Pons (tissue), 1 donor: ENCODE results near the gene CXCL11.
"Not testable (repeated sequence)": the region's sequence is repeated elsewhere in the genome, so short reads cannot be mapped to it uniquely, and the experiment has no call there.

ENCODE experiments used
- DNase-seq: peaks from one replicate; pipeline ENCODE4 v3.0.0-alpha.2; 2016; ENCODE audit warnings: low spot score

CXCL11 gene

DNA sequence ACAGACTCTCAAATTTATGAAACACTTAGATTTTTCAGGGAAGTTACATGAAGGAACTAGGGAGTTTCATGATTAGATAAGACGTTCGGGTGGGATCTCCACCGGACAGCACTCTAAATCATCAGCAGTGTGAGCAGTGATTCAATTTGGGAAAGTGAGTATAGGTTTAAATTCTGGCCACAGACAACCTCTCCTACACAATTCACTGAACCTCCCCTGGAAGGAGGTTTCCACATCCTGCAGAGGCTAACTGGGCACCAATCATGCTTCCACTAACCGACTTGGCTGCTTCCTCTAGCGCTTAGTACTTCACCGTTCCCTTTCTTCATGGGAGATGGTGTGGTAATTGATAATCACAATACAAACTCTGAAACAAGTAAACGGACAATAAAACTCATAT lies 34.2 kb downstream of the CXCL11 start:
- DNase-seq: no peak

DNA sequence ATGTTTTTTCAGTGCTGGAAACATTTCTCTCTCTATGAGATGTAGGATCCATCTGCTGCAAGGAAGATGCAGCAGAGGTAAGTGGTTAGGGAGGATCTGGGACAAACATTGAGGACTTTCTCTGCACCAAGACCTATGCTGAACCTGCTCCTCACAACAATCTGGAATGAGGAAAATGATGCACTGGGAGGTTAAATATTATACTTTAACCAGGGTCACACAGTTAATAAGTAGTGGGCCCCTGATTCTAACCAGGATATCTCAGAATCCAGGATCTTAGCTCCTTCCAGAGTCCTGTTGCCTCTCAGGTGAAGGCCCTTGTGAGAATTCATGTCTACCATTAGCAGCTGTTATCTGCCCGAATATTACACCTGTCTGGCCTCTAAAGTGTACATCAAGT lies 35.6 kb downstream of the CXCL11 start:
- DNase-seq: no peak

DNA sequence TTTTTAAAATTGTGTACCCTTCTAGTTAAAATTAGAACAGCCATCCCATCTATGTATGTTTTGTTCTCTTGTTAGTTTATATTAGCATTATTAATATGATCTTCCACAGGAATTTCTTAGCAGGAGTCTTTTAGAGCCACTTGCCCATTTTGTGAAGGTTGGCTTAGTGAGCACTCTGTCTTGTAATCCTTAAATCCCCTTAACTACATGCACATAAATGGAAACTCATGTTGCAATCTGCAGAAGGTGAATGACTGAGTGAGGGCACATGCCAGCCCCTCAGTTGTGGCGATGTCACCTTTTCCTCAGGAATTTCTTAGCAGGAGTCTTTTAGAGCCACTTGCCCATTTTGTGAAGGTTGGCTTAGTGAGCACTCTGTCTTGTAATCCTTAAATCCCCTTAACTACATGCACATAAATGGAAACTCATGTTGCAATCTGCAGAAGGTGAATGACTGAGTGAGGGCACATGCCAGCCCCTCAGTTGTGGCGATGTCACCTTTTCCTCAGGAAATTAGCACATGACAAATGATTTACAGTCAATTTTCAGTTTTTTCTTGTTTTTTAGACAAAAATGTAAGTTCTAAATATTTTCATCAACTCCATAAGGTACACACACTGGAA lies 37.2 kb downstream of the CXCL11 start:
- not testable (repeated sequence) for DNase-seq

DNA sequence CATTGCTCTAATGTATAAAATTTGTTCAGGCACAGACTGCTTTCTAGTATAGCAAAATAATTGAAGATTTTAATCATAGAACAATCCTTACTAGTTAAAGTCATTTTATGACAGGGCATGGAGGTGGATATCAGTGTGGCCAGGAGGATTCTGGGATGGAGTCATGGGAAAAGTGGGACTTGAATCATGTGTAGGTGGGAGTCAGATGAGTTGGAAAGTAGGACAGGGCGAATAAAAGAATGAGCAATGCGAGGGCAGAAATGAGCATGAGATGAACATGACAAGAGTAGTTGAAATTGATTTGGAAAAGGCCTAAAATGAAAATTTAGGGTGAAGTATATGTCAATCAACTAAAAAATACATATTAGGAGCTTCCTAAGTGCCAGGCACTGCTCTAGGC lies 37.9 kb downstream of the CXCL11 start:
- no peak for DNase-seq

DNA sequence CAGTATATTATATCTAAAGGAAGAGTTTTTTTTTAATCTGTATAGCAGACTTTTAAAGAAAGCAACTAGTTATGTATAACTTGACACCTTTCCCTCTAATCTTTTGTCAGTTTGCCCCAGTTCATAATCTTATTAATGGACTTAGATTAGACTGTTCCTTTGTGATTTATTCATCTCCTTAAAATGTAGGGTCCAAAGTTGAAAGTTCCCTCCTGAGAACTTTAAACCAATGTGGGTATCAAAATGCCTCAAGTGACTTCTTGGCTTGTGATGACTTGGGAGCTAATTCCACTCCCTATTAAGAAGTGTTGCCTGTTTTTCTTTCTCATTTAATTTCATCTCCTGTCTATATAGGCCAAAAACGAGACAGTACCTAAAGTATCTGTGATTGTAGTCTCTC lies 38.8 kb downstream of the CXCL11 start:
- DNase-seq: no peak

DNA sequence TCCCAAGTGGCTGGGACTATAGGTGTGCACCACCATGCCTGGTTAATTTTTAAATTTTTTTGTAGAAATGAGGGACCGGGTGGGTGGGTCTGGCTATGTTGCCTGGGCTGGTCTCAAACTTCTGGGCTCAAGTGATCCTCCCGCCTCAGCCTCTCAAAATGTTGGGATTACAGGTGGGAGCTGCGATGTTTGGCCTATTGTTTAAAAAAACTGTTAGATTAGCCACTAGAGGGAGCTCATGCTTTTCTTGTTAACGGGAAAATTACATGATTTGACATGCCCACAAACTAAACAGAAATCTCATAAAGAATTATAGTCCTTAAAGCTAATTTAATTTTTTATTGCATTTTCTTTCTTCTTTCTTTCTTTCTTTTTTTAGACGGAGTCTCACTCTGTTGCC lies 40.1 kb downstream of the CXCL11 start:
- DNase-seq: peak; percentile 76

DNA sequence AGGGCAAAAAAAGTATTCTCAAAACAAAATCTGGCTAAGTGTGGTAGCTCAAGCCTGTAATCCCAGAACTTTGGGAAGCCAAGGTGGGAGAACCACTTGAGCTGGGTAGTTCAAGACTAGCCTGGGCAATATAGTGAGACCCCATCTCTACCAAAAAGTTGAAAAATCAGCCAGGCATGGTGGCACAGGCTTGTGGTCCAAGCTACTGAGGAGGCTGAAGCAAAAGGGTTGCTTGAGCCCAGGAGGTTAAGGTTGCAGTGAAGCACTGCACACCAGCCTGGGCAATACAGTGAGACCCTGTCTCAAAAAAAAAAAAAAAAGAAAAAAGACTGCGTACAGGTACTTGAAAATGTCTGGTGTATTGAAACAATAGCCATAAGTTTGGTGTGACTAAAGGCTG lies 43.4 kb downstream of the CXCL11 start:
- no peak for DNase-seq

DNA sequence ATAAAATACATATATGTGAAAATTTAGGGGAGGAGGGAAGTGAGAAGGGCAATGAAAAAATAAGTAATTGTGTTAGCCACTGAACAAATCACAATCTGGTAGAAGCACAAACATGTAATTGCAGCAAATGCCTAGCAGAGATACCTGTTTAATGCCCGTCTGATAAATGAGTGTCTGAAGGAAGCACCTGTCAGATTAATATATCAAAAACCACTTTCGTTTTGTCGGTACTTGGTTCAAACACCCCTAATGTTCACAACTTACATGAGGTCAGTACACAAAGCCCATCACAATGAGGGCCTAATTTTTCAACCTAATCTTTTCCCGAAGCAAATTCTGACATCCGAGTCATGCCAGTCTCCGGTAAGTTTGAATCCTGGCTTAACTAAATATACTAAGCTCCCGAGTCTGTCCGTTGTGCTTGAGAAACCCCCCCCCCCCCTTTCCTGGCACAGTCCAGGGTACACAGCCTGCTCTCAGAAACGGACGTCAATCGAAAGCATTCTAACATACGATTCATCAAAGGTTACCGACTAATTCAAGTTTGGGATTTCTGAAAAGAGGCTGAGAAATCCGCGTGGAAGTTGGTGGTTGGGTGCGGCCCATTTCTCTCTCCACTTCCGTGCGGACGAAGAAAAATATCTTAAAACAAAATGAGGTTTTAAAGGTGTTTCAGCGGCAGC lies 45.9 kb downstream of the CXCL11 start:
- DNase-seq: no peak

DNA sequence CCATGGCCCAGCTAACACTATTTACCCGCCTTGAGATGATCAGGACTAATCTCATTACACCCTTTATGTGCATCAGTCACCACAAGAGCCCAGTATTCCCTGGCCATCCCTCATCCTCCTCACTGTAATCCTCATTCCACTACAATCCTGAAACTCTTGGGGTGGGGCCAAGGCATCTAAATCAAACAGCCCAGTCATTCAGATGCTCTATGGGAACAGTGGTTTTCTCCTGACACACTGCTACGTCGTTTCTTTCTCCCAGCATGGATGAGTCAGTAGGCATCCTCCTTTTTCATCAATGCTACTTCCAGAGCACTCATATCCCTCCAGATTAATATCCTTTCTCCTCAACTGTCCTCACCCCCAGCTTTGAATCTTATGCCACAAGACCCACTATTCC lies 50.8 kb downstream of the CXCL11 start:
- no peak for DNase-seq
